ENCODE data around the gene PPM1G.

Gene PPM1G

GRCh38 chr2:27408601-27409320 lies 630 bp downstream of the PPM1G start:
- DNase-seq, result no peak

DNA sequence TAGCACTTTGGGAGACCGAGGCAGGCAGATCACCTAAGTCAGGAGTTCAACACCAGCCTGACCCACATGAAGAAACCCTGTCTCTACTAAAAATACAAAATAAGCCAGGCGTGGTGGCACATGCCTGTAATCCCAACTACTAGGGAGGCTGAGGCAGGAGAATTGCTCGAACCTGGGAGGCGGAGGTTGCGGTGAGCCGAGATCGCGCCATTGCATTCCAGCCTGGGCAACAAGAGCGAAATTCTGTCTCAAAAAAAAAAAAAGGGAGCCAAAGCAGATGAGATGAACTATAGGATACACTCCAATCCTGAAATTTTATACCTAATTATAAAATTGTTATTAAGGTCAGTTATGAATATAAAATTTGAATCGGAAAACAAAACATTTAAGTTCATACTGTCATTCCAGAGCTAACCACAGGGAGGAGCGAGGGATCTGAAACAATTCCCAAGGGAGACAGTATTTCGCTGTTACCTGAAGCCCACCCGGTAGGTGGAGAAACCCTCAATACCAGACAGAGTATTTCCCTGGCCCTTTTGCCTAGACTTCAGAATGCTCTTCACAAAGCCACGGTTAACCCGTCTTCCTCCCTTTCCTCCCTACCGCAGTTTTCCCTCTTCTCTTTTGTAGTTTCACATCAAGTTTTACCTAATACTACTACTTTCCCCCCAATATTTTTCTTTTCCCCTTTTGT lies 1.4 kb downstream of the PPM1G start:
- no peak for DNase-seq

- no peak for DNase-seq
Measured at GRCh38 chr2:27400348-27401135, 8.8 kb downstream of the PPM1G start.

DNA sequence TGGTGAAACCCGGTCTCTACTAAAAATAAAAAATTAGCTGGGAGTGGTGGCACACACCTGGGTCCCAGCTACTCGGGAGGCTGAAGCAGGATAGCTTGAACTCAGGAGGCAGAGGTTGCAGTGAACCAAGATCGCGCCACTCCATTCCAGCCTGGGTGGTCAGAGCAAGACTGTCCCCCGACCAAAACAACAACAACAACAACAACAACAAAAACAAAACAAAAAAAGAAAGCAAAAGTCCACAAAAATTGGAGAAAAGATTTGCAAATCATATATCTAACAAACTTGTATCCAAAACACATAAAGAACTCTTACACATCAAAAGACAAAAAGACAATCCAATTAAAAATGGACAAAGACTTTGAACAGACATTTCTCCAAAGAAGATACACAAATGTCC lies 10.4 kb downstream of the PPM1G start:
- DNase-seq, result no peak

GRCh38 chr2:27393225-27393624 lies 16.2 kb downstream of the PPM1G start:
- DNase-seq, result no peak

GRCh38 chr2:27390822-27391679 lies 18.3 kb downstream of the PPM1G start:
- no peak for DNase-seq

- no peak for DNase-seq
Measured at GRCh38 chr2:27381577-27382181, 27.7 kb downstream of the PPM1G start.

DNA sequence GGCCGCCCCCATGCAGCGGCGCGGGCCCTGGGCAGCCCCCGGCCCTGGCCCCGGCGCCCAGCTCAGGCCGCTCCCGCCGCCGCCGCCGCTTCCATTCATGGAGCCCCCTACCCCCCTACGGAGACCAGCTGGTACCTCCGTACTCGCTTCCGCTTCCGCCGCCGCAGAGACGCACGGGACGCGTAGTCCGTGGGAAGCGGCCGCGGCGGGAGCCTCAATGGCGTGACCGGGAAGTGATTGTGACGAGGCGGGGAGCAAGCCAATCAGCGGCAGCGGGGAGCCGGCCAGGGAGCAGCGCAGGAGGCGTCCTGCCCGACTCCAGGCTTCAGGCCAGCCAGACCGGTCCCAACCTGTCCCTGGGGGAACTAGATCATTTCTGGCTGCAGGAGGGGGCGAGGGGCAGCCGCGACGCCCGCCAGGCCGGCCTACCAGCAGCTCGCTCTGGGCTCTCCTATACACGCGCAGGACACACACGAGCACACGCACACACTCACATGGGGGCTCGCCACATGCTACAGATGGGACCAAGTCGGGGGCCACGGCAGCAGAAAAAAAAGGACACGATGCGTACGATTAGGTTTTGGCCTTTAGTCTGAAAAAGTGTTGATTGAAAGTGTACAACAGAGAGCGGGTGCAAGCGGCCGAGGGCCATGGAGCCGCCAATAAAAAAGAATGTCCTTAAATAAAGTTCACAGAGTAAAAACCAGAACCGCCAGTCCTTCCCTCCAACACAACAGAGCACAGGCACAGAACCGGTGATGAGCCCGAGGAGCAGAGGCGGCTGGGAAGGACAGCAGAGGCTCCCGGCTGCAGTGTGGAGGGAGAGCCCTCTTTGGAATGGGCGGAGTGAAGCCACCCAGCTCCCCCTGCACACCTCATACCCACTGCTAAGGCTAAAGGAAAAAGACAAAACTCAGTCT lies 28.5 kb downstream of the PPM1G start, which contains the start of gene ZNF513:
TSS of gene ZNF513 (minus strand) at position 109 of the 920 bp plus-strand sequence. CDS start 208 bp downstream, outside the sequence.
- peak; percentile 73 for DNase-seq

- DNase-seq, result no peak
Measured at GRCh38 chr2:27379836-27380625, 29.4 kb downstream of the PPM1G start.

DNA sequence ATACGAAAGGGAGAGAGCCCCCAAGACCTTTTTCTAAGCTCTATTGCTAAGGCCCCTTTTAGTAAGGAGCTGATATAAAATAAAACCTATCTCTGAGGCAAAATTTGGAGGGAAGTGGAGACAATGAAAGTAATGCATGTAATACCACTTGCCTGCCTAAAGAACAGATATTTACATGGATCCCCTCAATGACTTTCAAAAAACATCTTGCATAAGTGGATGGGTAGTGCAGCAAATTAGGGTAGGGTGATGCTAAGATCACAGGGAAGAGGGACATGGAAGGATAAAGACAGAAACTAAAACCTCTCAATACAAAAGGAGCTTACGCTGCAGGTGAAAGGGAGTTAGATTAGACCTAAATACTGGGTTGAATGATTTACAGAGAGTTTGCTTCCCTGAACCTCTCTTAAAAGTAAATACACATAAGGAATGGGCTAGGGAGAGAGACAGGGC lies 30.0 kb downstream of the PPM1G start:
- DNase-seq, result no peak

GRCh38 chr2:27378809-27379290 lies 30.5 kb downstream of the PPM1G start:
- no peak for DNase-seq

DNA sequence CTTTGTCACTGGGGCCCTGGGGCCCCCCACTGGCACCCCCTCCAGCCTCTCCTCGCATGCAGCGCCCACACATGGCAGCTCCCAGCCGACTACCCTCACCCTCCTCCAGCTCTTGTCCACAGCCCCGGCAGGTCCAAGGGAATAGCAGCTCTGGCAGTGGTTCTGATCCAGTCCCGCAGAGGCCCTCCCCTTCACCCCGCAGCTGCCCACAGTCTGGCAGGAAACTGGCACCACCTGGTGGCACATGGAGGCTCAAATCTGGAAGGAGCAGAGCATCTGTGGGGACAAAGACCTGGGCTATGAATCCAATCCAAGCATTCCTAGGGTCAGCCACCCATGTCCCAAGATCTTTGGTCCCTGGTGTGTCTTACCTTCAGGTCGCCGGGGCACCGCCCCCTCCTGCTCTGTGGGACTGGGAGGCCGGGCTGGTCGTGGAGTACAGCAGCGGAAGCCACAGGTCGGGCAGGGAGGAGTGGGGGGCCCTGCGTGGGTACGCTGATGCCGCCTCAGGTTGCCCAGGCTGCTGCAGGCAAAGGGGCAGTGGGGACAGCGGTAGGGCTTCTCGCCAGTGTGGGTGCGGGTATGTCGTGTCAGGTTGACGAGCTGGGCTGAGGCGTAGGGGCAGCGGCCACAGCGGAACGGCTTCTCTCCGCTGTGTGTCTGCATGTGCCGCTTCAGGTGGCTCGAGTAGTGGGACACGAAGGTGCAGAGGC lies 31.1 kb downstream of the PPM1G start:
- no peak for DNase-seq

- DNase-seq, result no peak
Measured at GRCh38 chr2:27377618-27378095, 31.7 kb downstream of the PPM1G start.

GRCh38 chr2:27376866-27377617 lies 32.3 kb downstream of the PPM1G start:
- no peak for DNase-seq

- DNase-seq, result no peak
Measured at GRCh38 chr2:27376151-27376865, 33.1 kb downstream of the PPM1G start.

- DNase-seq, result no peak
Measured at GRCh38 chr2:27375513-27376099, 33.8 kb downstream of the PPM1G start.

DNA sequence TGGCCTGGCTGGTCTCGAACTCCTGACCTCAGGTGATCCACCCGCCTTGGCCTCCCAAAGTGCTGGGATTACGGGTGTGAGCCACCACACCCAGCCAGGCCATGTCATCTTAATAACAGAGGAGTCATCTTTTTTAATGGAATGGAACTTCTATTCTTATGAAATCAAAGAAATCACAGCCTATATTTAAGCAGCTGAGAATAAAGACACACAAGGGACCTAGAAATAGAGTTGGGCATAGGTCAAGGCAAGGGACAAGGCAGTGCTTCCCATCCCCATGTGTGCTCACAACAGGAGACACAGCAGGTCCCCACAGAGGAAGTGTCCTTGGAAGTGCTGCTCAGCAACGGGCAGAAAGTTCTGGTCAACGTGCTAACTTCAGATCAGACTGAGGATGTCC lies 35.8 kb downstream of the PPM1G start:
- DNase-seq, result no peak

Measured in activated T-cell treated with anti-CD3 and anti-CD28 coated beads for 4 hours (primary cell).